ENCODE measurements around the gene HSPB7. TPM values are rescaled to one million over a fixed set of nuclear protein-coding genes. Genes with fewer than 3 reads are reported as not detected.

HSPB7 gene
- total RNA-seq, result 0.38 TPM in 1 of 2 replicates, not detected in the other

GRCh38 chr1:16017461-16018303 lies at the start of gene HSPB7:
Gene HSPB7, minus strand, starts transcription at chr1:16018043. Its CDS starts 80 bp downstream, at chr1:16017963.

GRCh38 chr1:16043521-16043920 lies 25.7 kb upstream of the HSPB7 start, which contains the start of gene CLCNKB:
Gene CLCNKB, plus strand, starts transcription at chr1:16043782. Its CDS starts 711 bp downstream, at chr1:16044493.

GRCh38 chr1:16021681-16022080 lies 3.8 kb upstream of the HSPB7 start, which contains the start of gene CLCNKA:
Gene CLCNKA, plus strand, starts transcription at chr1:16022036. Its CDS starts 584 bp downstream, at chr1:16022620.

GRCh38 chr1:15975805-15976680 lies 41.8 kb downstream of the HSPB7 start, which contains the start of gene ZBTB17:
Gene ZBTB17, minus strand, starts transcription at chr1:15976101. Its CDS starts 27,606 bp downstream, at chr1:15948495.

Other genes with a start within 250 kb of the HSPB7 start
- gene UQCRHL, start 210.4 kb downstream of the HSPB7 start, total RNA-seq, result 13.7 and 14.3 TPM in 2 replicates
- 16.4 and 27.1 TPM in 2 replicates for gene SPEN, start 170.3 kb downstream of the HSPB7 start, total RNA-seq
- gene ZBTB17, start 41.9 kb downstream of the HSPB7 start, total RNA-seq, result 54.6 and 64.3 TPM in 2 replicates
- gene SRARP, start 13.8 kb downstream of the HSPB7 start, total RNA-seq, result not detected in 2 replicates
- gene CLCNKA, start 4.0 kb upstream of the HSPB7 start, total RNA-seq, result not detected in 2 replicates
- not detected in 2 replicates for gene CLCNKB, start 25.7 kb upstream of the HSPB7 start, total RNA-seq
- gene FAM131C, start 55.6 kb upstream of the HSPB7 start, total RNA-seq, result 0.09 TPM in 2 replicates
- gene EPHA2, start 138.0 kb upstream of the HSPB7 start, total RNA-seq, result 110 and 142 TPM in 2 replicates
- 3.6 and 5.1 TPM in 2 replicates for gene ARHGEF19, start 194.6 kb upstream of the HSPB7 start, total RNA-seq
- gene CPLANE2, start 219.1 kb upstream of the HSPB7 start, total RNA-seq, result 8.9 and 11.8 TPM in 2 replicates